HCT116 (cell line): ENCODE results near the gene CAMKK1.

Experiments used
- EZH2 ChIP-seq: fragments of 200-600 bp; sonication (generic); IDR thresholded peaks from 2 replicates; pipeline ENCODE4 v1.6.1; 2017; ENCODE audit warnings: antibody characterized with exemption, mixed run types
- MAX ChIP-seq: IDR thresholded peaks from 2 replicates; pipeline ENCODE4 v1.6.1; 2012
- POLR2A ChIP-seq: IDR thresholded peaks from 2 replicates; pipeline ENCODE4 v1.7.0; 2011; ENCODE audit warnings: borderline replicate concordance; ENCODE audit not compliant: insufficient read depth, insufficient read length; ENCODE audit errors: extremely low read depth

GRCh38 chr17:3909257-3909656 is 16.4 kb upstream of the CAMKK1 start:
- TF ChIP-seq MAX (no peak), POLR2A (no peak), EZH2 (no peak)
